Measurements from ENCODE around the gene OSBPL7.

- TF ChIP-seq CTCF (IDR thresholded peaks at IDR 0.05): no peak
- TF ChIP-seq POLR2A (IDR thresholded peaks at IDR 0.05): no peak
These were observed 36.2 kb upstream of the OSBPL7 start for GRCh38 chr17:47857551-47858455.
